HG03432 (cell line): ENCODE results near the gene EFHD1.

Experiments
- ATAC-seq: cut with Tn5 transposase; IDR thresholded peaks from one replicate; pipeline ENCODE4 v1.9.1; 2021; ENCODE audit warnings: mild to moderate bottlenecking, moderate library complexity; ENCODE audit not compliant: unreplicated experiment

EFHD1 gene, protein sequence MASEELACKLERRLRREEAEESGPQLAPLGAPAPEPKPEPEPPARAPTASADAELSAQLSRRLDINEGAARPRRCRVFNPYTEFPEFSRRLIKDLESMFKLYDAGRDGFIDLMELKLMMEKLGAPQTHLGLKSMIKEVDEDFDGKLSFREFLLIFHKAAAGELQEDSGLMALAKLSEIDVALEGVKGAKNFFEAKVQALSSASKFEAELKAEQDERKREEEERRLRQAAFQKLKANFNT

DNA sequence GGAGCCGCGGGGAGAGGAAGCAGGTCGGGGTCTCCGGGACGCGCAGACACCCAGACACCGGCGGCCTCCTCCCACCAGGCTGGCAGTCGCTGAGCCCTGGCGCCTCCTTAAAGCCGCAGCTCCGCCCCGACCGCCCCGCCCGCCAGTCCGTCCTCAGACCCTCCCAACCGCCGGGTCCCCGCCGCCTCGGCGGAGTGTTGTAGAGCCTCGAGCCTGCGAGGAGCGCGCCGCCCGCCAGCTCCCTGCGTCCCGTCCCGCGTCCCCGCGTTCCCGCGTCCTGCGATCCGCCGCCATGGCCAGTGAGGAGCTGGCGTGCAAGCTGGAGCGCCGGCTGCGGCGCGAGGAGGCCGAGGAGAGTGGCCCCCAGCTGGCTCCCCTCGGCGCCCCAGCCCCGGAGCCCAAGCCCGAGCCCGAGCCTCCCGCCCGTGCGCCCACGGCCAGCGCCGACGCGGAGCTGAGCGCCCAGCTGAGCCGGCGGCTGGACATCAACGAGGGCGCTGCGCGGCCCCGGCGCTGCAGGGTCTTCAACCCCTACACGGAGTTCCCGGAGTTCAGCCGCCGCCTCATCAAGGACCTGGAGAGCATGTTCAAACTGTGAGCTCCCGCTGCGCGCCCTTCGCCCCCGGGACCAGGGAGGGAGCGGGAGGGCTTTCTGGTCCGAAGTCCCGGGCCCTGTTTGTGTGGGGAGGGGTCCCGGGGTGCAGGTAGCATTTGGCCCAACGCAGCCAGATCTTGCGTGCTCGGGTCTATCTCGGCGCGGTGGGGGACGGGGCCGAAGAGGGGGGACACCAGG, at the start of gene EFHD1:
EFHD1 (plus strand) TSS at position 192 of the 793 bp plus-strand sequence; CDS start at position 293, 101 bp downstream.
- no peak for ATAC-seq

DNA sequence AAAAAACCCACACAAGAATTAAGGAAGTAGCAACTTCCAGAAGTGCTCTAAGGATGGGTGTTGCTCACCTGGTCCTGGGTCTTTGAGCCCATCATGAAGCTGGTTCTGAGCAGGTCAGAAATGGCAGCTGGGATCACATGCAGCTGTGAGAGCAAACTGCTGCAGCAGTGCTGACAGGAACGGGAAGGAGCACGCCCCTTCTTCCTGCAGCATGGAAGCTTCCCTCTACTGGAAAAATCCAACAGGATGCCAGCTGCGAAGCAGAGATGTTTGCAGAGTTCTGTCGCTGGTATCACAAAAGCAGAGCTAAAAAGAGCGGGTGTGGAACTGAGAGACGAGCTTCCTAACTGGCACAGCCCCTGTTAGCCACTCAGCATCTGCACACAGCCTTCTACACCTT, 49.2 kb upstream of the EFHD1 start:
- ATAC-seq, result no peak

DNA sequence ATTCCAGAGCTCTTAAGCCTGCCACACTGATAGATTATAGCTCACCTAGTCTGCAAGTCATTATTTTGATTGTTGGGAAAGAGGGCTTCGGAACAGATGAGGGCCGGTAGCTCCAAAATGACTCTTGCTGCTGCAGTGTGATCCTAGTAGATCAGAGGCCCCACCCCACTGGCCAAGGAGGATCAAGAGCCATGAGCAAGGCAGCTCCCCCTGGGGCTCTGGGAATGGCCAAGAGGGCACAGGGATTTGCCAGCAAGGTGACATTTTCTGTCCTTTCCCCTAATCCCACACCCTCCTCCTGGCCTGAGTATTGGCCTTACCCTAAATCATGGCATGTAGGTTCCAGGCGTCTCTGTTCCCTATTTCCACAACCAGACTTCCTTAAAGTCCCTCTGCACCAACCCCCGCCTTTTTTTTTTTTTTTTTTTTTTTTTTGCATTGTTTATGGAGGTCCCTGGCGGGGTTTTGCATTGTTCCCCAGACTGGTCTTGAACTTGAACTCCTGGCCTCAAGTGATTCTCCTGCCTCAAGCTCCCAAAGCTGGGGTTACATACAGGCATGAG, 46.4 kb upstream of the EFHD1 start:
- ATAC-seq, result no peak

DNA sequence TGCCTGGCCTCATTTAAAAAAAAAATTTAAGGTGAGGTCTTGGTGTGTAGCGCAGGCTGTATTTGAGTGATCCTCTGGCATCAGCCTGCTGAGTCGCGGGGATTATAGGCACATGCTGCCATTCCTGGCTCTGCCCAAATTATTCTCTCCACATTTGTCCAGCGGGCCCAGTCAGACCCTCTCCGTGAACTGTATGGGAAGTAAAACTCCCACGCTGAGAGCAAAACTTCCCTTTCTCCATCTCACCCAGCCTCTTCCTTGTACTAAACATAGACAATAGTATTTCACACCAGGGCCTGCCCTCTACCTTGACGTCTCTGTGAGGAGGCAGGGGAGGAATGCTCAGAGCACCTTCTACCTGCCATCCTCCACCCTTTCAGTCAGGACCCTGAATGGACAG, 45.9 kb upstream of the EFHD1 start:
- ATAC-seq, result no peak

DNA sequence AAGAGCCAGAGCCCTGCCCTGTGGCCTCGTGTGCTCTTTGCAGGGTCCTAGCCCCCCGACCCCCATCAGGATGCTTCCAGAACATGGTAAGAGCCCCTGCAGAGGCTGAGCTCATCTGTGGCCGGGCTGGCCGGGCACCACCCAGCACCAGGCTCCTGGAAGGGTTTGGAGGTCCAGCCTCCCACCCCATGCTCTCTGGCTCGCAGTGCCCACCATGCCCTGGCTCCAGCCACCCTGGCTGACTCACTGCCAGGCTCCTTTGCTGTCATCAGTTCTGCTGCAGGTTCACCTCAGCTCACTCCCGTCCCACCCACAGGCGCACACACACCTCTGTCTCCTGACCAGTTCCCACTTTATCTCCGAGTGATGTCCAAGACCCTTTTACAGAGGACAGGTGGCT, 45.4 kb upstream of the EFHD1 start:
- no peak for ATAC-seq

DNA sequence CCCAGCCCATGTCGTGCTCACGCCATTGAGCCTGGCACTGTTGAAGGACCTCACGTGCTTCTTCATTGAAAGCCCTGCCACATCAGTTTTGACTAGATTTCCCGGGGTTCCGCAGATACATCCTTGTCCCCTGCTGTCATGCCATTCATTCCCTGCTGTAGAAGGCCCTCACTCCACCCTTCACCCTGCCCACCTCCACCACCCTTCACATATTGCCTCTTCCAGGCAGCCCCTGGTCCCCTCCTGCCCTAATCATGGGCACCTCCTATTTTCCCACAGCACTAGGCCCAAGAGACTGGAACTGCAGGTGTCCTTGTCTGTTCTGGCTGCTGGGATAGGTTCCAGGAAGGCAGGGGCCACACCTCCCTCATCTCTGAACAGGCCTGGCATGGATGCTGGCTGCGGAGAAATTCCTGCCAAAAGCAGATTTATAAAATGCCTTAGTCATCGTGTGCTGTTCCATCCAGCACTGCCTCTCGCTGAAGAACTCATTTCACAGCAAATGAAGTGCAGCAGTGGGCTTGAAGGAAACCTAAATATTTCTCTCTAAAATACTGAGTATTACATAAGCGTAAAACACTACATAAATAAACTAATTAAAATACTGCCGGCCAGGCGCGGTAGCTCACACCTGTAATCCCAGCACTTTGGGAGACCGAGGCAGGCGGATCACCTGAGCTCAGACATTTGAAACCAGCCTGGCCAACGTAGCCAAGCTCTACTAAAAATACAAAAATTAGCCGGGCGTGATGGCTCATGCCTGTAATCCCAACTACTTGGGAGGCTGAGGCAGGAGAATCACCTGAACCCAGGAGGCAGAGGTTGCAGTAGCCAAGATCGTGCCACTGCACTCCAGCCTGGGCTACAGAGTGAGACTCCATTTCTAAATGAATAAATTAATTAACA, 44.5 kb upstream of the EFHD1 start:
- no peak for ATAC-seq

DNA sequence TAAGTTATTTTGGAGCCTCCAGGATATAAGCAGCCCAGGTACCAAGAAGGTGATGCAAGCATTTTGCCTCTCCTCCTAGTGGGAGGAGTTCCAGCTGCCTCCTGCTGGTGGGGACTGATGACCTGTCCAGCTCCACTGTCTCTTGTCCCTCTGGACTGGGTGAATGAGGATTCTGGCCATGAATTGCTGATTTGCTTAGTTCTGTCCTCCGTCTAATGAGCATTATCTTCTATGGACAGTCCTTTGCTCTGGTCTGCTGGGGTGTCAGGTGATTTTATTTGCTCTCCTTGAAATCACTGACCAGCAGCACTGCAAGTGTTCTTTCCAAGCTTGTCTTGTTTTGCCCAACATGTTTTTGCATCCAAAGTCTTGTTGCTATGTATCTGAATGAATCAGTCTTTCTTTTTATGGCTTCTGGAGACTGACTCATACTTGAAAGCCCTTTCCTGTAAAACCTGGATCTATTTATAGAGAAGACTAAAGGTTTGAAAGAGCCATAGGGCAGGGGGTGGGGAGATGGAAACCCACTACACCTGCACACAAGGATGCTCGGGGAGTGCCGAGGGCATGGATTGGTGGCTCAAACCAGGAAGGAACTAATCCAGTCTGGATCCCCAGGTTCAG, 40.5 kb upstream of the EFHD1 start:
- no peak for ATAC-seq

DNA sequence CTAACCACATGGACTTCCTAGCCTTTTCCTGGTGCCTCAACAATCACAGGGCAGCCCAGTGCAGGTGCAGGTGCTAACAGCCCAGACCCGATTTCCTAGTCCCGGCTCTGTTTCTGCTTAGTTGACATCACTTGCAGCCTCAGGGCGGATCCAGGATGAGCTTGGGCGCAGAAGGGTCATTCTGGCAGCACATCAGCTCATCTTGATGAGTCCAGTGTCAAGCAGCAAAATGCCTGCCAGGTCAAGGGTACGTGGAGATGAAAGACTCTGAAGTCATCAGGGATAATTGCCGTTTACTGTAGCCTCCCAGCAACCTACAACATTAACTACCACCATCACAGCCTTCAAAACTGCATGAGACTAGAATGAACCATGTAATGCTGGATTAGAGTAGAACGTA, 39.4 kb upstream of the EFHD1 start:
- ATAC-seq, result no peak

DNA sequence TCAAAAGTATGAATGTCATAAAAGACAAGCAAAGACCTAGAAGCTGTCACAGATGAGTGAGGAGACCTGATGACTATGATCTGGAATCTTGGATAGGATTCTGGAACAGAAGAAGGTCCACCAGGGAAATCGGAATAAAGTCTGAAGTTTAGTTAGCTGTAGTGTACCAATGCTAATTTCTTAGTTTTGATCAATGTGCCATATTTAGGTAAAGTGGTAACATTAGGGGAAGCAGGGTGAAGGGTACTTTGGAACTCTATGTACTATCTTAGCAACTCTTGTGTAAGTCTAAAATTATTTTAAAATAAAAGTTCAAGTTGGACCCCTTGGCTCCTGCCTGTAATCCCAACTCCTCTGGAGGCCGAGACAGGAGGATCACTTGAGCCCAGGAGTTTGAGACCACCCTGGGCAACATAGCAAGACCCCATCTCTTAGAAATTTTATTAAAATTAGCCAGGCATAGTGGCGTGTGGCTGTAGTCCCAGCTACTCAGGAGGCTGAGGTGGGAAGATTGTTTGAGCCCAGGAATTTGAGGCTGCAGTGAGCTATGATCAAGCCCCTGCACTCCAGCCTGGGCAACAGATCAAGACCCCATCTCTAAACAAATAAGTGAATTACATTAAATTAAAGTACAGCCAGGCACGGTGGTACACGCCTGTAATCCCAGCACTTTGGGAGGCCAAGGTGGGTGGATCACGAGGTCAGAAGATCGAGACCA, 35.9 kb upstream of the EFHD1 start:
- no peak for ATAC-seq

DNA sequence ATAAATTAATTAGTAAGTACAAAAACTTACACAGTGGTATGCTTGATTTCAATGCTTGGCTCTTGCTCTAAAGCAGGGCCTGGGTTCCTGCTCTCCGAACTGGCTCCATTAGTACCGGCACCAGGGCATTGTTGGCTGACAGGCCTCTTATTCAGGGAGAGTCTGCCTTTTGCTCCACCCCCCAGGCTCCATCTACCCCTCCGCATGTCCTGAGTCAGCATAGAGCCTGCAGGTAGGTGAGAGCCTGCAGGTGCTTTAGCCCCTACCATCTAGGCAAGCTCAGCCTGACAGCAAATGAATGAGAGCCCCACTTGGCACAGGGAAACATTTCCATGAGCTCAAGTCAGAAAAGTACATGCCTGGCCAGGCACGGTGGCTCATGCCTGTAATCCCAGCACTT, 35.1 kb upstream of the EFHD1 start:
- no peak for ATAC-seq

DNA sequence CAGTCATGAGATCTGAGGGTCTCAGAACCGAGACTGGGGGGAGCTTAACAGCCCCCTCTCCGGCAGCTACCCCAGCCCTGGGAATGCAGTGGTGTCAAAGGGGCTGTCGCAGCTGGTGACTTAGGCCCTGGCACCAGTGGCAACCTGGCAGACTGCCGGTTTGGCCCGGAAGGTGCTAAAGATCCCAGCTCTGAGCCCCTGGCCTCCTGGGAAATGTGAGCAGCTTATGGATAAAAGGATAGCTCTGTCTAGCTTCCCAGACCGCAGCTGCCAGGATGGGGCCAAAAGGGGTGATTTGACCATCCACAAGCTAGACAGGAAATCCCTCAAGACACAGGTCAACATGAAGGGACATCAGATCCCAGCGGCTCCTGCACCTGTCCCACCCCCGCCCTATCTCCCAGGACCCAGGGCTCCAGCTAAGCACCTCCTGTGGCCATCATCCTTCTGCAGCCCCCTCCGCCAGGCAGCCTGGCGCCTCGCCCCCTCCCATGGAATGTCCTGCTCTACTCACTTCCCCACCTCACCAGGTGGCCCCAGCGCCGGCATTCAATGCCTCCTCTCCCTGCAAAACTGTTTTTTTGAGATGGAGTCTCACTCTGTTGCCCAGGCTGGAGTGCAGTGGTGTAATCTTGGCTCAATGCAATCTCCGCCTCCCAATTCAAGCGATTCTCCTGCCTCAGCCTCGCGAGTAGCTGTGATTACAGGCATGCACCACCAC, 33.2 kb upstream of the EFHD1 start:
- ATAC-seq, result no peak

DNA sequence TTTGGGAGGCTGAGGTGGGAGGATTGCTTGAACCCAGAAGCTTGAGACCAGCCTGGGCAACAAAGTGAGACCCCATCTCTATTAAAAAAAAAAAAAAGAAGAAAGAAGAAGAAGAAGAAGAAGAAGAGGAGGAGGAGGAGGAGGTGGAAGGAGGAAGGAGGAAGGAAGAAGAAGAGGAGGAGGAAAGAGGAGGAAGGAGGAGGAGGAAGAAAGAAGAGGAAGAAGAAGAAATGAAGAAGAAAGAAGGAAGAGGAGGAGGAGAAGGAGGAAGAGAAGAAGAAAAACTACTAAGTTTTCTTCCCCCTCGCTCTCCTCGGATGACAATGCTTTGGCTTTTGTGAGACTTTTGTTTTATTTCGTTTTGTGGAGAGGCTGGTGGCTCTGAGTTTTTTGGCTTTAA, 30.1 kb upstream of the EFHD1 start:
- no peak for ATAC-seq

DNA sequence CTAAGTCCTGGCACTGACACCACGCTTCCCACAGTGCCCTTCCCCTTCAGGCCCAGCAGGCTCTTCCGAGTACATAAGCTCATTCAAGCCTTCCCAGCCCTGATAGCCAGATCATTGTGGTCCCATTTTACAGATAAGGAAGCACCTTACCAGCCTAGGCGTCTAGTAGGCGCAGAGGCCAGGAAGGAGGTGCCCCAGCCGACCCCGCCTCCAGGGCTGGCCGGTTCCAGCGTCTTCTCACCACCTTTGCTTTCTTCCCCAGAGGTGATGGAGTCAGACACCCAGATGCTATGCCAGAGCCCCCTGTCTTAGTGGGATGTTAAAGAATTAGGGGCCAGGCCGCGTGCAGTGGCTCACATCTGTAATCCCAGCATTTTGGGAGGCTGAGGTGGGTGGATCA, 28.9 kb upstream of the EFHD1 start:
- no peak for ATAC-seq

DNA sequence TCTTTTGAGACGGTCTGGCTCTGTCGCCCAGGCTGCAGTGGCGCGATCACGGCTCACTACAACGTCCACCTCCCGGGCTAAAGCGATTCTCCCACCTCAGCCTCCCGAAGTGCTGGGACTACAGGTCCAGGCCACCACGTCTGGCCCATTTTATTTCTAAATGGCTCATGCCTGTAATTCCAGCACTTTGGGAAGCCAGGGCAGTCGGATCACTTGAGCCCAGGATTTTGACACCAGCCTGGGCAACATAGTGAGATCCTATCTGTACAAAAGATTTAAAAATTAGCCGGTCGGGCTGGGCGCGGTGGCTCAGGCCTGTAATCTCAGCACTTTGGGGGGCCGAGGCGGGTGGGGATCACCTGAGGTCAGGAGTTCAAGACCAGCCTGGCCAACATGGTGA, 26.4 kb upstream of the EFHD1 start:
- no peak for ATAC-seq

DNA sequence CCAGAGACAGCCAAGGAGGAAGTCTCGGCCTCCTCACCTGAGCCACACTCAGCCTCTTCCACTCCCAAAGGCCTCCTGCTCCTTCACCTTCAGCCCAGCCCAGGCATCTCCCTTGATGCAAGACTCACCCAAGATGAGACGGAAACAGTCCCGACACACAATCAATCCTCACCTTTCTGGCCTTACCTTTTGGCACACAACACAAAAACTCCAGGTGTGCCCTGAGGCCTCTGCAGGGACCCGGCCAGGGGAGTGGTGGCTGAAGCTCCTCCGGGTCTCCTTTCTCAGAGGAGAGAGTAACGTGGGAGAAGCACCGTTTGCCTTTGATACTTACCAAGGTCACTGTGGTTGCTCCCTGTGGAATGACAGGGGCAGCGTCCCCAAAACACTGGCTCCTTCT, 23.8 kb upstream of the EFHD1 start:
- no peak for ATAC-seq

DNA sequence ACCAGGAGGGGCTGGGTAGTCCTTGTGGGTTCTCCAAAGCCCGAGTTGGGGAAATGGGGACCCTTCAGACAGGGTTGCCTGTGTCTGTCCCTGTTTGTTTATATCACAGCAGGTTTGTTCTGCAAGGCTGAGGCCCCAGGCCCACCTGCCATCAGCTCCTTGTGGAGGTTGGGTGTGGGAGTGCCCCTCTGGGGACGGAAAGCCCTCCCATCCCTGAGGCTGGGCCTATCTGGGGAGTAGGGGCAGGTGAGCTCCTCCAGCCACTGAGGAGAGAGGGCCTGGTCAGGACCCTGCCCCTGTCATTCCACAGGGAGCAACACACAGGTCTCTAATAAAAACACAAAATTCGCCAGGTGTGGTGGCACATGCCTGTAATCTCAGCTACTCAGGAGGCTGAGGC, 23.3 kb upstream of the EFHD1 start:
- ATAC-seq, result no peak

DNA sequence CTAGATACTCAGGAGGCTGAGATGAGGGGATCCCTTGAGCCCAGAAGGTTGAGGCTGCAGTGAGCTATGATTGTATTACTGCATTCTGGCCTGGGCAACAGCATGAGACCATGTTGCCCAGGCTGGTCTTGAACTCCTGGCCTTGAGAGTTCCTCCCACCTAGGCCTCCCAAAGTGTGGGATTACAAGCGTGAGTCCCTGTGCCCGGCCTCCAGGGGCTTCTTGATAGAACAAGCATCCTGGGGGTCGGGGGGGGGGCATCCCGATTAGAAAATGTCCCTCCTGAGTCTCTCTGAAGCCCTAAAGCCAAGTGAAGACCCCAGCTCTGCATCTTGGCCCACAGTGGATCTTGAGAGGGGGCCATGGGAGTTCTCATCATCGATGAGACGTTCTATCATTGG, 22.3 kb upstream of the EFHD1 start:
- no peak for ATAC-seq

DNA sequence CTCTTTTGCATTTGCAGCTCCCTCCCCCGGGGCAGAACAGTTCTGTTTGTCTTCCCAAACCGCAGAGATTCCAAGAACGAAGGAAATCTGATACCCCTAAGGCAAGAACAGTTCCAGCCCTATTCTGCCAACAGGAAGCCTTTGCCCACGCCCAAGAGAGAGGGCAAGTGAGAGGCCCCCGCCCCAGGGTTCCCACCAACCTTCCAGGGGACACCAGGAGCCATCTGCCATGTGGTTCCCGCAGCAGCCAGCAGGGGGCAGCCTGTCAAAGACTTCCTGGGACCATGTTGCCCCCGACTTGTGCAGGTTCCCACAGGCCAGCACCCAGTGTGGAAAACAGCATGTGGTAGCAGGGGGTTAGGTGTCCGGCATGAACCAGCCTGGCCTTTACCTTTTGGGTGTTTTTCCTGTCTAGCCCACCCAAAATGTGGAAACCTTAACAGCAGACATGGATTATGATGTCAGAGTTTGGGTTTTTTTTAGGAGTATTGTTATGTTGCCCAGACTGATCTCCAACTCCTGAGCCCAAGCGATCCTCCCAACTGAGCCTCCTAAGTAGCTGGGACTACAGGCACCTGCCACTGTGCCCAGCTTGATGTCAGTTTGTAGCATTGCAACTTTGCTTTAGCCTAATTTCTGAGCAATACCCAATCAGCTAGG, 21.7 kb upstream of the EFHD1 start:
- no peak for ATAC-seq

DNA sequence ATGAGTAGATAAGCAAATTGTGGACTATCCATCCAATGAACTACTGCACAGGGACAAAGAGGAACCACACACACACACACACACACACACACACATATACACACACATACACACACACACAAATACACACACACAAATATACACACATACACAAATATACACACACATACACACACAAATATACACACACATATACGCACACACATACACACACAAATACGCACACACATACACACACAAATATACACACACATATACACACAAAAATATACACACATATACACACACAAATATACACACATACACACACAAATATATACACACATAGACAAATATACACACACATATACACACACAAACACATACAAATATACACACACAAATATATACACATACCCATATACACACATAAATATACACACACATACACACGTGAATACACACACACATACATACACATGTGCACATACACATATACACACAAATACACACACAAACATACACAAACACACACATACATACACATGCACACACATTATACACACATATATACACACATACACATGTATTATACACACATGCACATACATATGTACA, 19.8 kb upstream of the EFHD1 start:
- no peak for ATAC-seq
